Suprapubic skin (tissue), 4 donors: ENCODE data around the gene SHISA9. TPM values are rescaled to one million over a fixed set of nuclear protein-coding genes. Genes with fewer than 3 reads are reported as not detected.

Experiments
- DNase-seq, 2 donors: peaks; one replicate each; pipeline ENCODE4 v3.0.0-alpha.2; 2019; ENCODE audit warnings: low spot score in 2 of 2
- H3K27ac ChIP-seq: fragments of 200-600 bp; sonication (generic); one replicate; pipeline ENCODE4 v1.5.1; 2019
- H3K27me3 ChIP-seq: fragments of 200-600 bp; sonication (generic); one replicate; pipeline ENCODE4 v1.5.1; 2019
- H3K36me3 ChIP-seq: fragments of 200-600 bp; sonication (generic); one replicate; pipeline ENCODE4 v1.5.1; 2019
- H3K4me1 ChIP-seq: fragments of 200-600 bp; sonication (generic); one replicate; pipeline ENCODE4 v1.5.1; 2019
- H3K4me3 ChIP-seq: fragments of 200-600 bp; sonication (generic); one replicate; pipeline ENCODE4 v1.5.1; 2019; ENCODE audit warnings: mild to moderate bottlenecking
- H3K9me3 ChIP-seq: fragments of 200-600 bp; sonication (generic); one replicate; pipeline ENCODE4 v1.5.1; 2019
- EP300 ChIP-seq: sonication (generic); formaldehyde crosslinking; IDR thresholded peaks from one replicate; pipeline ENCODE4 v1.6.1; 2017; ENCODE audit warnings: antibody characterized with exemption
- POLR2A ChIP-seq, 2 donors: fragments of 450-650 bp; IDR thresholded peaks; one replicate each; pipeline ENCODE4 v1.6.1; 2017; ENCODE audit warnings: antibody characterized with exemption in 2 of 2, mild to moderate bottlenecking in 2 of 2, moderate library complexity in 2 of 2
- POLR2AphosphoS5 ChIP-seq, 3 donors: sonication (generic); formaldehyde crosslinking; IDR thresholded peaks; one replicate each; pipeline ENCODE4 v1.6.1; 2017; ENCODE audit warnings: antibody characterized with exemption in 3 of 3
- WGBS: methylation state at CpG from one replicate; pipeline ENCODE4 v1.1.5; 2018; 5-methylcytosine and 5-hydroxymethylcytosine counted together
- total RNA-seq, 4 donors: library from RNA; depleted of rRNA; stranded (reverse); fragments of >200 nt; gene quantifications; one replicate each; pipeline ENCODE4 v1.1.0, GENCODE V29; 2016
- TF ChIP-seq, protein P1 (sequence below), 2 donors: fragments of 200-600 bp in 1 of 2; fragments of 450-650 bp in 1 of 2; sonication (generic) in 1 of 2; IDR thresholded peaks; one replicate each; pipeline ENCODE4 v1.5.1; 2016 to 2019; ENCODE audit warnings: antibody characterized with exemption in 2 of 2, mild to moderate bottlenecking in 1 of 2, moderate library complexity in 1 of 2

Gene SHISA9
- total RNA-seq, 4 donors from 2014 or later: 0.26 to 1.9 (median 1.2) TPM

DNA sequence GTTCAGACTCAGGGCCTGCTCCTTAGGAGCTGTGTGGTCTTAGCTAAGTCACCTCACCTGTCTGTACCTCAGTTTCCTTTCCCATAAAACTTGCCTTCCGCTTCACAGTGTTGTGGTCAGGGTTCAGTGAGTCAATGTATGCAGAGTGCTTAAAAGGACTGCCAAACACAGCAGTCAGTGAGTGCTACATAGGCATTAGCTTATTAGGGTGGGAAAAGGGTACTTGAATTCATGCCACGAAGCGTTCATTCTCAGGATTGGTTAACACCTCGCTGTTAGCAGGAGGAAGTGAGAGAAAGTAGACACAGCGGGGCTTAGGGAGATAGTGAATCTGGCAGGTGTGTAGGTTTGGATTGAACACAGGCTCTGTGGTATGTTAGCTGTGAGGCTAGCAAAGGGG lies 155.2 kb downstream of the SHISA9 start:
- WGBS: 87% methylated on average over 5 of the region's 5 CpGs
- no peak overlapping the region for H3K27ac ChIP-seq
- no peak for DNase-seq
- no peaks in the 10 kb centered on the region for H3K9me3 ChIP-seq
- H3K4me3 ChIP-seq: no peak overlapping the region
- TF ChIP-seq POLR2AphosphoS5 (IDR thresholded peaks at IDR 0.05): no peak
- TF ChIP-seq POLR2A (IDR thresholded peaks at IDR 0.05): no peak
- TF ChIP-seq, protein P1, sequence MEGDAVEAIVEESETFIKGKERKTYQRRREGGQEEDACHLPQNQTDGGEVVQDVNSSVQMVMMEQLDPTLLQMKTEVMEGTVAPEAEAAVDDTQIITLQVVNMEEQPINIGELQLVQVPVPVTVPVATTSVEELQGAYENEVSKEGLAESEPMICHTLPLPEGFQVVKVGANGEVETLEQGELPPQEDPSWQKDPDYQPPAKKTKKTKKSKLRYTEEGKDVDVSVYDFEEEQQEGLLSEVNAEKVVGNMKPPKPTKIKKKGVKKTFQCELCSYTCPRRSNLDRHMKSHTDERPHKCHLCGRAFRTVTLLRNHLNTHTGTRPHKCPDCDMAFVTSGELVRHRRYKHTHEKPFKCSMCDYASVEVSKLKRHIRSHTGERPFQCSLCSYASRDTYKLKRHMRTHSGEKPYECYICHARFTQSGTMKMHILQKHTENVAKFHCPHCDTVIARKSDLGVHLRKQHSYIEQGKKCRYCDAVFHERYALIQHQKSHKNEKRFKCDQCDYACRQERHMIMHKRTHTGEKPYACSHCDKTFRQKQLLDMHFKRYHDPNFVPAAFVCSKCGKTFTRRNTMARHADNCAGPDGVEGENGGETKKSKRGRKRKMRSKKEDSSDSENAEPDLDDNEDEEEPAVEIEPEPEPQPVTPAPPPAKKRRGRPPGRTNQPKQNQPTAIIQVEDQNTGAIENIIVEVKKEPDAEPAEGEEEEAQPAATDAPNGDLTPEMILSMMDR (IDR thresholded peaks at IDR 0.05): no peak
- no peak for TF ChIP-seq EP300
- H3K4me1 ChIP-seq: no peaks in the 10 kb centered on the region
- no peaks in the 10 kb centered on the region for H3K27me3 ChIP-seq
- no peaks in the 10 kb centered on the region for H3K36me3 ChIP-seq

DNA sequence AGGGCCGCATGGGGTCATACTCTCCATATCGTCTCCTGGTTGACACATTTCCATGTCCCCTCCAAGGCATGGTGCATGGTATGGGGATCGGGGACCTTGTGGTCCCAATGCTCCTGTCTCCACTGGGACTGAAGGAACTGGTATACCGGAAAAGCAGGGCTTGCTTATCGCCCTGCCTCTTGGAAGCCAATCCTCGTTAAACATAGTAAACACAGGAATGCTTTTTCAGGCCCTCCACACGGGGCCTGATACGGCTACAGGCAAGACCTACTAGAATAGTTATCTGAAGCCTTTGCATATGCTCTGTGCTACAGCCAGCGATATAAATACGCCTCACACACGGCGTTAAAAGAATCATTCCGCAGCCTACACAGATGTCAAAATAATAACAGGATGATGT lies 159.5 kb downstream of the SHISA9 start:
- no peak for DNase-seq
- Histone ChIP-seq H3K4me3 (no peak overlapping the region), H3K36me3 (no peaks in the 10 kb centered on the region), H3K27ac (no peak overlapping the region), H3K27me3 (no peaks in the 10 kb centered on the region), H3K9me3 (no peaks in the 10 kb centered on the region), H3K4me1 (no peaks in the 10 kb centered on the region)
- 77% methylated on average over 11 of the region's 13 CpGs for WGBS
- TF ChIP-seq EP300: no peak
- TF ChIP-seq, protein P1 (IDR thresholded peaks at IDR 0.05): no peak
- no peak for TF ChIP-seq POLR2A (IDR thresholded peaks at IDR 0.05)
- no peak for TF ChIP-seq POLR2AphosphoS5 (IDR thresholded peaks at IDR 0.05)

DNA sequence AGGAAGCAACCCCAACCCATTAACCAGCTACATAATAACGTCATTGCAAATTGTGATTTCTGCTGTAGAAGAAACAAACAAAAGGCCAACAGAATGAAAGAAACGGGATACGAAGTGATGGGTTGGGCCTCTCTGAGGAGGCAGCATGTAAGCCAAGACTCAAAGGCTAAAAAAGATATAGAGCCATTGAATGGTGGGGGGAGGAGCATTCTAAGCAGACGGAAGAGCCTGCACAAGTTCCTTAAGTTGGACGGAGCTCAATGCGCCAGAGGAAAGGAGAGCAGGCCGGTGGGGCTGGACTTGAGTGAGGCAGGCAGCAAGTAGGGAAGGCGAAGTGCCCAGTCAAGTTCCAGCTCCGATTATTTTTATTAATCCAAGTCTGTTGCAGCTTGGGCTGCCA lies 160.3 kb downstream of the SHISA9 start:
- Histone ChIP-seq H3K36me3 (no peaks in the 10 kb centered on the region), H3K27ac (no peak overlapping the region), H3K4me1 (no peaks in the 10 kb centered on the region), H3K9me3 (no peaks in the 10 kb centered on the region), H3K4me3 (no peak overlapping the region), H3K27me3 (no peaks in the 10 kb centered on the region)
- 60% methylated on average over 9 of the region's 9 CpGs for WGBS
- DNase-seq: no peak
- no peak for TF ChIP-seq POLR2AphosphoS5 (IDR thresholded peaks at IDR 0.05)
- no peak for TF ChIP-seq POLR2A (IDR thresholded peaks at IDR 0.05)
- TF ChIP-seq, protein P1 (IDR thresholded peaks at IDR 0.05): no peak
- no peak for TF ChIP-seq EP300

DNA sequence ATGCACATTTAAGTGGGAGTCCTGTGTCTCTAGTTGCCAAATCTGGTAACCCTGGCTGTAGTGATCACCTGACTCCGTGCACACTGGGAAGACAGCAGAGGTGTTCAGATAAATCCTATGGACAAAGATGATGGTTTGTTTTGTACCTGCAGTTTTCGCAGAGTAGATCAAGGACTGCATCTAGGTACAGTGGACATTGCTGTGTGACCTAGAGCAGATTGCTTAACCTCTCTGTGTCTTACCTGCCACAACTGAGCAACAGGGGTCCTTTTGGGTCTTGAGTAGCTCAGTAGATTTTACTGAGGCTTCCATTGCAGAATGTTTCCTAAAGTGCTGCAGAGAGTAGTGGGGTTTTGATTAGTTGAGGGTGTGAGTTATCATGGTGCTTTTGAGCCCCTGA lies 160.8 kb downstream of the SHISA9 start:
- Histone ChIP-seq H3K36me3 (no peaks in the 10 kb centered on the region), H3K9me3 (no peaks in the 10 kb centered on the region), H3K27me3 (no peaks in the 10 kb centered on the region), H3K4me3 (no peak overlapping the region), H3K4me1 (no peaks in the 10 kb centered on the region), H3K27ac (no peak overlapping the region)
- no peak for DNase-seq
- no peak for TF ChIP-seq POLR2A (IDR thresholded peaks at IDR 0.05)
- TF ChIP-seq, protein P1 (IDR thresholded peaks at IDR 0.05): no peak
- WGBS: 95% methylated on average over 2 of the region's 2 CpGs

DNA sequence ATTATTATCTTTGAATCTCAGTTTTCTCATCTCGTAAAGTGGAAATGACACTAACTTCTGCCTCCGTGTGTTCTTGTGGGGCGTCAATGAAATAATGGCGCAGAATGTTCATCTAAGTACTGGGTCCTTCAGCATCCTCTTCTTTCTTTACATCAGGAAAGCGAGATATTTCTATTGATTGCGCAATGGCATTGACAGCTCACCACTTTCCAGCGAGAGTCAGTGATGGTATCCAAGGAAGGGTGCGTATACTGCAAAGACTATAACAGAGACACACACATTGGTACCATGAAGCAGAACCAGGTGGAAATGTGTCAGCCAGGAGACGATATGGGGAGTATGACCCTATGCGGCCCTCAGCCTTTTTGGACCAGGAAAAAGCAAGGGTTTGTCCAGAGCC lies 162.1 kb downstream of the SHISA9 start:
- Histone ChIP-seq H3K36me3 (no peaks in the 10 kb centered on the region), H3K4me3 (no peak overlapping the region), H3K9me3 (no peaks in the 10 kb centered on the region), H3K27ac (no peak overlapping the region), H3K27me3 (no peaks in the 10 kb centered on the region), H3K4me1 (no peaks in the 10 kb centered on the region)
- WGBS: 94% methylated on average over 10 of the region's 10 CpGs
- no peak for DNase-seq
- TF ChIP-seq, protein P1 (IDR thresholded peaks at IDR 0.05): no peak
- TF ChIP-seq POLR2AphosphoS5 (IDR thresholded peaks at IDR 0.05): no peak
- TF ChIP-seq POLR2A (IDR thresholded peaks at IDR 0.05): no peak
- TF ChIP-seq EP300: no peak
